SIG-M5 (cell line): ENCODE data around the gene DSC2.
"Not testable (repeated sequence)": the region's sequence is repeated elsewhere in the genome, so short reads cannot be mapped to it uniquely, and the experiment has no call there.

Experiments used
- DNase-seq: peaks from one replicate; lab custom pipeline; 2025; lab: John Stamatoyannopoulos, UW

The DSC2 gene

DNA sequence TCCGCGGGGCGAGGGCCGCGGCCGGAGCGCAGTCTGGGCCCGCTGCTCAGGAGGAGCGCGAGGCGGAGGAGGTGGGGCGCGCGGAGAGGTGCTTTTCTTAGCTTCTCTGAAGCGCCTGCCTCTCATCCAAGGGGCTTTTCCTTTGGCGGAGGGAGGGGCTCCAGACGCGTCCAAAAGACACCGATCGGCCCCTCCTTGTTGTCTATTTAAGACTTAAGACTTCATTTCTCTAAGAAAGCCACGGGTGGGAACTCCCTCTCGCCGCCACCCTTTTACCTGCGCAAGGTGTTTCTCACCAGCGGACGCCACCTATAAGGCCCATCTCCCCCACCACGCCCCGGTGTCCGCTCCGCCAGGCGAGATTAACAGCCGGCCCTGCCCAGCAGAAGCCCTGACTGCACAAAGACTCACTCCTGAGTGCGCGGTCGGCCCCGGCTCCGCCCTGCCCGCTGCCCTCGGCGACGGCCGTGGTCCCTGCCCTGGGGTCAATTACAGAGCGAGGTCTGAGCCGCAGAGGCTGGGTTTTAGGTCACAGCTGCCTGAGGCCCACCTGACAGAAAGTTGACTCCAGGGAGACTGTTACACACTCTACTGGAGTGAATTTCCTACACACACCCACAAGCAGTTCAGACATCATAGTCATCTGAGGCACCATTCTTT, at the start of gene DSC2:
TSS of gene DSC2 (minus strand) at position 397 of the 660 bp plus-strand sequence. CDS start 450 bp downstream, outside the sequence.
- DNase-seq, result no peak

DNA sequence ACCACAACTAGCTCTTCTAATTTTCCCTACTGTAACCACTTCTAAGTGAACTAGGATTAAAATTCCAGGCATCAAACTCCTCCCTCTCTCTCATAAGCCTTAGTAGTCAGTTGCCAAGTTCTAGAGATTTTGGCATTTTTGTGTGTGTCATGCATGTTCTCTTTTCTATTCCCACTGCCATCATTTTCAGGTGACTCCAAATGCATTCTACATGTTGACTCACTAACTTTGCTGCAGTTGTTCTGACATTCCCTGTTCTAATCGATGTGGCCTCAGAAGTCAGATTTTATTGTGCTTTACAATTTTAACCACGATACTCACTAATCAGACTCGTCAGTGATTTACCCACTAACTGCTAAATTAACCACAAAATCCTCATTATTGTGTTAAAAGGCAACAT, 47.1 kb upstream of the DSC2 start:
- no peak for DNase-seq

DNA sequence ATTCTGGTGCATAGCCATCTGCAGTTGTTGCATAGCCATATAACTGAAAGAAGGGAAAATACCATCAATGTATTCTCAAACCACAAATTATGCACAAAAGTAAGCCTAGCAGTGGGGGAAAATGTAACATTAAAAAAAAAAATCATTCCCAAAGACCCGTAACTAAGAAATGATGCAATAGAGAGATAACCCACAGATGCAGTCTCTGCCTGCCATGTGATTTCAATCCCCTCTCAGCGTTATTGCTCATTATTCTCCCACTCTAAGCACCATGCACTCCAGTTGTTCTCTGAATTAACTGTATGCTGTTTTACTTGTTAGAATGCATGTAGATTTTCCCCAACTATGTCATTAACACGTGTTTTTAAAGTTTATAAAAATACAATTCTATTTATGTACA, 46.4 kb upstream of the DSC2 start:
- DNase-seq, result no peak

DNA sequence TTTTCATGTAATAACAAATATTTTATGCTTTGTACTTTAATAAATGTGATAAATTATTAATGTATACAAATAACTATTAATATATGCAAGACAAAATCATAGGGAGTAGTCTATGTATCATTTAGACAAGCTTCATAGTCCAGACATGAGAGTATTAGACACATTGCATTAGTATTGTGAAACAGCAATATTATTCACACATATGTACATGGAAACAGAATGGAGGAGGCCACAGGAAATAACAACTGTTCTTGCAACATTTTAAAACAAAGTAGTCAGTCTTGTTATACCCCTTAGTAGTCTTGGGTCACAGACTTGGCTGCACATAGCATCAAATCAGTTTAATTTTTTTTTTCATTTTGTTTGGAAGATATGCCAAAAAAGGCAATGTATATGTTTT, 44.6 kb upstream of the DSC2 start:
- no peak for DNase-seq

DNA sequence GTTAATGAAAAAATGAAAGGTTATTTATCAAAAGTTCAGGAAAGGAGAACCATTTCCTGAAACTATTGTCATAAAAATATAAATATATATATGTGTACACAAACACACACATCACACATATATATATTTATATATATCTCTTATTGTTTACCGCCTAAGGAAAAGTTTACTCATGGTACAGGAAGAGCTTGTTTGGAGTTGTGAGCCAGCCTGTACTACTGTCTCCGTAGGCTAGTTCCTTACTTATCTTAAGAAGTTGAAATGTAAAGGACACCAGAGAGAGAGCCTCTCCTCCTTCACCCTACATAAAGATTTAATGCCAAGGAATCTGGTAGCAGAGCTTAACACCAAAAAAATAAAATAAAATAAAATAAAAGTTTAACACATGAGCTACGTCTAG, 40.8 kb upstream of the DSC2 start:
- no peak for DNase-seq

DNA sequence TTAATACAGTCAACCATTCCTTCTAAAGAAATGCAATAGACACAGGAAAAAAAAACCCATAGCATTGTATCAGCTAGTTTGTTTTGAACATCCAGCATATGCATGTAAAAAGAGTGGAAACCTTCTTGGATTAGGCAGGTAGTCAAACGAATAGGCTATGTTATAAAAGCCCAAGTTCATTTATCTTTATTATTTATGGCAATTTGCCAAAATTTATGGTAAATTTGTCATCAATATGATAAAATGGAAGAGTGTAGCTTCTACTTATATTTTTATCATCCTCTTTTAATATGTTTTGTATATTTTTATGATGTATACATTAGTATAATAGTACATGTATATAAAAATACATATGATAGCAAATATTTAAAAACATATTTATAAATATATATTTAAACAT, 36.5 kb upstream of the DSC2 start:
- no peak for DNase-seq

DNA sequence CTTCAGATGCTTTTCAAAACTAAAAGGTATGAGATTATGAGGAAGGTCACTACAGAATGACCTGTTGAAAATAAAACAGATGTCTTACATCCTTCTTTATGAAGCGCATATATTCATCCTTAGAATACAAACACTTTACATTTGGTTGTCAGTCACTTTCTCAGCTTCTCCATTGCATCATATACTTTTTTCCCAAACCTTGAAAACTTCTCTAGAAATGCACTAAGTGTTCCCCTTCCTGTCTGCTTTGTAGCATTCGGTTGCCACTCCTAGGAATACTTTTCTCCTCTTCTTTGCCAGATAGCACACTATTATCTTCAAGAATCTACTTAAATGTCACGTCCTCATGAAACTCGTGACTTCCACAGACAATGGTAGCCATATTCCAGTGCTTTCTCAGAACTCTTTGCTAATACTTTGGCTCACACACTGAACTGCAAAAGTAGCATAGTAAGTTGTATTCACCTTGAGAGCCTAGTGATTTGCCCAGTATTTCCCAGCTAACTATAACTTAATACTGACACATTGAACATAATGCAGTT, 32.8 kb upstream of the DSC2 start:
- no peak for DNase-seq

DNA sequence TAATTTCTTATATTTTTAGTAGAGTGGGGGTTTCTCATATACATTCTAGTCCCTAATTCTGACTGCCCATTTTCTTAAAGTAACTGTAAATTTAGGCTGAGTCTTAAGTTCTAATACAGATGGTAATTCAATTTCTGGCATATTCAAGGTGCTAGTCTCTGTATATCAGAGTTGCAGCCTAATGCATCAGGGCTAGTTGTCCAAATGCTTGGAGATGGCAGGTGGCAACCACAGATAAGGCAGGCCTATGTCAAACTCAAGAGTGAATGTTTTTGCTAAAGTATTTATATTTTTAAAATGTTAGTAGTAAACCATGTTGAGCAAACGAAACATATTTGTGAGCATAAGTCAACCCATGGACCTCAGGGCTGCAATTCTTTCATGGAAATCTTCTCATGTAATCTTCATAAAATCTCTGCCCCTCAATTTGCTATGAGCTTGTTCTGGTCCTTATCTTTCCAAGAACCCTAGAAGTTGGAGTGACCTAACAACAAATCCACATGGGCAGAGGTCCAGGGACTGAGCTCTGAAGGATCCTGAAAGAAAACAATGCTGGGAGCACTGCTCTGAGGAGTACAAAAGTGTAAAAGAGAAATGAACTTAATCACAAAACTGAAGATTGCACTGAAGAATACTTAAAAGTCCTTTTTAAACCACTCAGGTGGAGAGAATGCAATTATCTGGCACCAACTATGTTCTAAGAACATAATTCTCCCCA, 27.3 kb upstream of the DSC2 start:
- DNase-seq, result no peak

DNA sequence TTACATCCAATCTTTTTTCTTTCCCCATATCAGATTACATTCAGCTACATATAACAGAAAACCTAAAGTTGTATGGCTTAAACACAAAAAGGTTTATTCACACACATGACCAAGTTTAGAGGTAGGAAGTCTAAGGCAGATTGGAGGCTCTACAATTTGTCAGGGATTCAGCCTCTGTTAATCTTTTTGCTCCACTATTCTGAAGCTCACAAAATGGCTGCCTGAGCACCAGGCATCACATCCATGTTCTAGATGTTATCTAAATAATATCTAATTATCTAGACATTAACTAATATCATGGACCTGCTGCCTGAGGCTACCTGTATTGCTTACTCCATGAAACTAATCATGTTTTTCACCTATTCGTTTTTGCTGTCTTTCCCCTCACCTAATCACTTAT, 23.7 kb upstream of the DSC2 start:
- no peak for DNase-seq

DNA sequence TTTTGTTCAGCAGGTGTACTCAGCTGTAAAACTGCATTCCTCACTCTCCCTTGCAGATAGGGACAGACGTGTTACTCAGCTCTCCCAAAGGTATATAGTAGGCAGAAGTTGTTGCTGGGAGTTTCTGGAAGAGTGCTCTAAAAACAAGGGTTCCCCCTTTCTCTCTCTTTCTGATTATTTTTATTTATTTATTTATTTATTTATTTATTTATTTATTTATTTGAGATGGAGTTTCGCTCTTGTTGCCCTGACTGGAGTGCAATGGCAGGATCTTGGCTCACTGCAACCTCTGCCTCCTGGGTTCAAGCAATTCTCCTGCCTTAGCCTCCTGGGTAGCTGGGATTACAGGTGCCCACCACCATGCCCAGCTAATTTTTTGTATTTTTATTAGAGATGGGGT, 20.9 kb upstream of the DSC2 start:
- not testable (repeated sequence) for DNase-seq

DNA sequence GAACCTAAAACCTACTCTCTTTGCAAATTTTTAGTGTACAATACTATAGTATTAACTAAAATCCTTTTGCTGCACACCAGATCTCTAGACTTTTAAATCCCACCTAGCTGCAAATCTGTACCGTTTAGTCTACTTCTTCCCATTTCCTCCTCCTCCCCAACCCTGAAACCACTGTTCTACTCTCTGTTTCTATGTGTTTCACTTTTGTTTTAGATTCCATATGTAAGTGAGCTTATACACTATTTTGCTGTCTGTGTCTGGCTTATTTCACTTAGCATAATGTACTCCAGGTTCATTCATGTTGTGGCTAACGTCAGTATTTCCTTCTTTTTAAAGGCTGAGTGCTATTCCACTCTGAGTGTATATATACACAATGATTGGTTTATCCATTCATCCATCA, 18.4 kb upstream of the DSC2 start:
- DNase-seq, result no peak

DNA sequence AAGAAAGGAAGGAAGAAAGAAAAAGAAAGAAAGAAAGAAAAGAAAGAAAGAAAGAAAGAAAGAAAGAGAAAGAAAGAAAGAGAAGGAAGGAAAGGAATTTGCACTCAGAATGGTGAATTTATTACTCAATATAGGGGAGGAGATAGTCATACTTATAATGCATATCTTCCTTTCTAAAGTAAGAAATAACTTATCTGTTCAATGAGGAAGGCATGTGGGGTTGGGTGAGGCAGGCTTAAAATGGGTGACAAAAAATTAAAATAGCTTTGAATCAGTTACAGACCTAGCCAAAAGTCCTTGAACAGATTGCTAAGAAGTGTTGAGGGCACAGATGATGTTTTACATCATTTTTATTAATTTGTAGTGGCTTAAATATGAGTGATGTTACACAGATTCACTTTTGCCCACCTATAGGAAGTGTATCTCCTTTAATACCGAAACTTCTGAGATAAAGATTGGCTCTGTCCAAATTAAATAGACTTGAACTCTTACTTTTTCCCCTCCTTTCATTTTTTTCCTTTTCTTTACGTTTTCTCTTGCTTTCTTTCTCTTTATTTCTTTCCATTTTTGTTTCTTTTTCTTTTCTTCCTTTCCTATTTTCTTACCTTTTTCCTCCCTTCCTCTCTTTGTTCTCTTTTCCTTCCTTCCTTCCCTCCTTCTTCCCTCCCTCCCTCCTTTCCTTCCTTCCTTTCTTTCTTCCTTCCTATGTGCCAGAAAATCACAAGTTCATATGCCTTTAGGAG, 14.8 kb upstream of the DSC2 start:
- no peak for DNase-seq

DNA sequence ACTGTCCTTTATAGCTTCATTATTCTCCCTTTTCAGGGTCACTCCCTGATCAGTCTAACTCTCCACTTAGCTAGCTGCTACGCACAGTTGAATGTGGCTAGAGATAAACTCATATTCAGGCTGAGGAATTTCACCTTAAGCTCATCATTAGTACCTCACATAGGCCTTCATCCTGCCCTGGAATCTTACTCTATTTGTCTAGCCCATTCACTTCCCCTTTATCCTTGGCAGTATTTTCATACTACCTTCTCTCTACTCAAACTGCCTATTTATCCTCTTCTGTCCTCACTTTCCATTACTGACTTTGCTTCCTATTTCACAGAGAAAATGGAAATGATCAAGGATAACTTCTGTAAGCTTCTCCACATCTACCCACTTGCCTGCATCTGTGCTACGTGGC, 10.6 kb upstream of the DSC2 start:
- no peak for DNase-seq

DNA sequence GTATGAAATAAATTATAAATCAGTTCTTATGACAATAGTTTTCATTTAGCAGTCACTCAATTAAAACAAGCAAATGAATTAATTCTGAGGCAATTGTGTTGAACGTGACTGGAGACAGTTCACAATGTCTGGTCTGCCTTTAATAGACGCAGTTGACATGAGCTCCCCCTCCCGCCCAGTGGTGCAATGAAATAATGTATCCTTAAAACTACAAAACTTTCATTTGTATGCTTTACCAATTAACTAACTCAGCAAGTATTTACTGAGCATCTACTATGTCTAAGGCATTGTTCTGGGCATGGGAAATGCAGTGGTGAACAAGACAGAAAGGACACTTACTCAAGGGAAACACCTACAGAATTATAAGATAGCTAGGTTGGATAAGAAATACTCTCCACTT, 3.5 kb upstream of the DSC2 start:
- no peak for DNase-seq

DNA sequence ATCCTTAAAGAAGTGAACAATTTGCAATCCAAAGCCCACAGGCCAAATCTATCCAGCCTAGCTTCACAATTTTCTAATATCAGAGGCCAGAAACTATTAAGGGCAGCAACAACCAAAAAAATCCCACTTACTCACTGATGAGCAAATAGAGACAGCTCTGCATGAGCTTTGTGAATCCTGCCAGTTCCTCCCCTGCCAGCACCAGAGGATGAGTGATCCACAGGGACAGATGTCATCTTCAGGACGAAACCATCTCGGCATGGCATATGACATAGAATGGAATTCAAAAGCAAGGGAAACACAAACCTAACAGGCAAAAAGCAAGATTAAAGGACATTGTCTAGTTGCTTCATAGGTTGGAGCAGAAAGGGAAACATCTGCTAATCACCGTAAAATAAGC, 2.2 kb upstream of the DSC2 start:
- DNase-seq, result no peak

DNA sequence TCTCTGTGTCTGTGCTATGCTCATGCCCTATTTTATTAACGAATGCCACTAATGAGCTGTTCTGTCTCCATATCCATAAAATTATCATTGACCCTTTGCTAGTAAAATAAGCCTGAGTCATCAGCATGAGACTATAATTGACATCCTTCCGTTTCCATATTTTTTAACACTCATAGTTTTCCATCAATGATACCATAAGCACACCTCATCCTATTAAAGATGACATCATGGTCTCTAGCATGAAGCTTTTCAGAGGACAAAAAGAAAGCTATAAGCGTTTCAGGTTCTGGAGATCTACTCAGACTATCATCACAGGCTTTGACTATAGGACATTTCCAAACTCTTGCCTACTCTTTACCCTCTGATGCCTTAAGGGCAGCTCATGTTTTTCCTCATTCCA, 1.2 kb upstream of the DSC2 start:
- no peak for DNase-seq

DNA sequence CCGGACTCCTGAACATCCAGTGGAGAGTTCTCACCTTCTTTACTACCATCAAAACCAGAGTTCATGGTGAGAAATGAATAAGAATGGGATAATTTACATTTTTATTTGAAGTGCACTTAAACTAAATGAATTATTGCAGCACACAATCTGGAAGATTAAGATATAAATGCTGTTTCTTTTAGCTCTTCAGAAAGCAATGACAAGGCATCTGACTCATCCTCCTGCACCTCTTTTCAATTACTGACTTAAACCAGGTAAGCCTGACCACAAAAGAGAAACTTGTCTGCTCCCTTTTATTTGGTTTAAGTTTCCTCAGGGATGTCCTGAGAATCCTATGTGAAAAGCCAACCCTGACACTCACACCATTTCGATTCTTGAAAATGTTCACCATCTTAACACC, 720 bp upstream of the DSC2 start:
- no peak for DNase-seq

DNA sequence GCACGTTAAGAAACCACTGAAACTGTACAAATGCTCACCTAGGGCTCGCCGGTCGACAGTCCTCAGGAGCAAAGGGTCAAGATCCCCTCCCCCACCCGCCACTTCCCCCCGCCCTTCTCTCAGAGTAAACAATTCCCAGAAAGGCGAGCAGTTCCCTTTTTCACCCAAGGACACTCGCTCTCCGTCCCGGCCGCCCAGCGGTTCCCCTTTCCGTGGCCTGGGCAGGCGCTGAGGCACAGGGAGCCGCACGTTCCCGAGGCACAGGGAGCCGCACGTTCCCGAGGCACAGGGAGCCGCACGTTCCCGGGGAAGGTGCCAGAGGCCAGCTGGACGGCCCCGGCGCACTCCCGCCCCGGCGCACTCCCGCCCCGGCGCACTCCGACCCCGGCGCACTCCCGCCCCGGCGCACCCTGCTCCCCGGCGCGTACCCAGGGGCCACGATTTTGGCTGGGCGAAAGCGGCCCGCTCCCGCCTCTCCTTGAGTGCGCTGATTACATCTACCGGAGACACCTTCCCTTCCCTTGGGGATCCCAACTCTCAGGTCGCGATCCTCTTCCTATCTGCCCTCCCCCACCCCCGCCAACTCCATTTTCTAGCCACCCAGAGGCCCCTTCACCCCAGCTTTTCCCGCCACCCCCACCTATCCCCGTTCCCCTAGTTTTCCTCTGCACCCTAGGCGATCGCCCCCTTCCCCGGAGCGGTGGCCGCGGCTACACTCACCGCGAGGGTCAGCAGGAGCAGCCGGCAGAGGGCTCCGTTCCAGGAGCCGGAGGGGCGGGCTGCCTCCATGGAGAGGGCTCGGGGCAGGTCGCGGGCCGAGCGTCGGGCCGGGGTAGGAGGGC, 817 bp downstream of the DSC2 start:
- DNase-seq, result no peak

DNA sequence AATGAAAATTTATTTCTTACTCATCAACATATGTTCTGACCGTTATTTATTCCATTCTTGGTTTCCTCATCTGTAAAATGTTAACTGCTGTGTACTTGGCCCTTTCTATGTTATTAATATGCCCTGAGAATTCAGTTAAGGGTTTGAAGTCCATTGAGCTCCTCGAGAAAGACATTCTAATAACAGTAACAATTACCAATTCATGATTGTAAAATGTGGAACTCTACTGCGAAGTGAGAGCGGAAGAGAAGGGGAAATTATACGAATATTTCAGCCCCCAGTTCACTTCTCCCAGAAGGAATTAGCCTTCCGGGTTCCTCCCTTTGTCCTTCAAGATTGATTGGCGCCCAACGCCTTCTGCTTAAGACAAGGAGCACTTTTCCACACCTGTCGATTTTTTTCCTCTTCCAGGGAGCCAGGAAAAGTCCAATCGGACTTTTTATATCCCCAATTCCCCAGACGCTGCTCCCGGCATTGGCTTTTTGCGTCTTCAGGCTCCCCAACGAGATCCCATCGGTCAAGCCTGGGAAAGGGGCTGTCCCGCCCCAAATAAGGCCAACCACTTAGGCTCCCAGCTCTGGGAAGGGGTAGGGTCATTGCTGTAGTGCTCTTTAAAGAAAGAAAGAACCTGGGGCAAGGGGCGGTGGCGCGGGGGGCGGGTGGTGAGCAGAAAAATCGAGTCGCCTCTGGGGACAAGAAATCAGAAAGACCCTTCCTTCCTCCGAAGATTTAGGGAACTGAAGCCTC, 1.6 kb downstream of the DSC2 start:
- no peak for DNase-seq

DNA sequence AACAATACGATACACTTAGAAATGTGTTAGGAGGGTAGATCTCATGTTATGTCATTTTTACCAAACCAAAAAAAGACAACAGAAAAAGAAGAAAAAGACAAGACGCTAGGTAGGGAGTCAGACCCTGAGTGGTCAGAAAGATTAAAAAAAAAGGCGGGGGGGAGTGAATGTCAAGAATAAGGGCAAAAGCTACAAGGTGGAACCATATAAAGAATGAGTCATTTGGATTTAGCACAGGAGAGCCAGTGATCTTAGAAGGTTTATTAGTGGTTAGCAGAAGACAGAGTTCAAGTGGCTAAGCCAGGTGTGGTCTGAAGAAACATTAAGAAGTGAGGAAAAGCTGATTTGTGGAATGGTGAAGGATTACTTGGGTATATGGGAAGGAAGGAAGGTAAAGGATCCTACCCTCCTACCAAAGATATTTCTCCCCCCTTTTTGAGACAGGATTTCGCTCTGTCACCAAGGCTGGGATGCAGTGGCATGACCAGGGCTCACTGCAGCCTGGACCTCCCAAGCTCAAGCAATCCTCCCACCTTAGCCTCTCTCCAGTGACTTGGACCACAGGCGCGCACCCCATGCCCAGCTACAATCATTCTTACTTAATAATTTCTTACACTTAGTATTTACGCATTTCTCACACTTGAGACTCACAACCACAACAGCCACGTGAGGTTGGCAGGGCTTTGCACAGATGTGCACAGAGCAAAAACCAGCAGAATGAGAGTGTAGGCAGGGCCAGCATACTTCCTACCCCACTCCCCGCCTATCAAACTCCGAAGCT, 2.6 kb downstream of the DSC2 start:
- DNase-seq, result no peak

DNA sequence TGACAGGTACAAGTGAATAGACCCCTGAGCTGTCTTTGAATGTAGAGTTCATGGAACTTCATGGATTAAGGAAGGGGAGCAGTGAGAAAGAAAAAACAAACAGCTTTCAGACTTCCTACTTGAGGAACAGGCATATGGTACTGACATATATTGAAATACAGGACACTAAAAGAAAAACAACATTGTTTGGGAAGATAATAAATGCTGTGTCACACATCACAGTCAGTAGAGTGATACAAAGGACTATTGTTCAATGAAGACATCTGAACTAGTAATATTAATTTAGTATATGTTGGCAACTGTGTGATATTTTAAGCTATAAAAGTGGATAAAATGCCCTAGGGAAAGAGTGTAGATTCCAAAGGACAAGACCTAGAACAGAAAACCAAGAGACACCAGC, 3.3 kb downstream of the DSC2 start:
- no peak for DNase-seq
